DND-41 (cell line): Measurements from ENCODE around the gene PCDHGA9.
"Not testable (repeated sequence)": the region's sequence is repeated elsewhere in the genome, so short reads cannot be mapped to it uniquely, and the experiment has no call there.

Experiments used
- CTCF ChIP-seq: IDR thresholded peaks from 2 replicates; pipeline ENCODE4 v1.5.1; 2012; ENCODE audit warnings: borderline replicate concordance, low read length, moderate library complexity, mild to moderate bottlenecking; ENCODE audit not compliant: poor library complexity, severe bottlenecking; ENCODE audit errors: extremely low read depth
- EZH2 ChIP-seq: IDR thresholded peaks from 3 replicates; pipeline ENCODE4 v1.6.1; 2012; ENCODE audit warnings: borderline replicate concordance, low read depth, mild to moderate bottlenecking, moderate library complexity, low read length, inconsistent platforms; ENCODE audit not compliant: severe bottlenecking

GRCh38 chr5:141375444-141376155, 27.0 kb upstream of the PCDHGA9 start:
- TF ChIP-seq CTCF = peak; percentile 19
- TF ChIP-seq EZH2 = not testable (repeated sequence)
